KBM-7 (cell line): Measurements from ENCODE around the gene SAMD4A.

ENCODE experiments used
- DNase-seq: peaks from one replicate; pipeline ENCODE4 v3.0.0-alpha.2; 2015
- in situ Hi-C: fragments of 300-500 bp; cut with MboI; formaldehyde crosslinking; loops from 2 replicates; pipeline ENCODE4 v1.14.3; 2020; ENCODE audit warnings: low sequenced_read_pairs, low pct_unique_long_range_greater_than_20kb, mixed read lengths

Gene SAMD4A

GRCh38 chr14:54564071-54564867 lies 2.7 kb upstream of the SAMD4A start:
- DNase-seq = peak; percentile 74
- in situ Hi-C loops = no loop called here

GRCh38 chr14:54564868-54565784 lies 1.8 kb upstream of the SAMD4A start:
- in situ Hi-C loops = no loop called here
- DNase-seq = peak; percentile 57

DNA sequence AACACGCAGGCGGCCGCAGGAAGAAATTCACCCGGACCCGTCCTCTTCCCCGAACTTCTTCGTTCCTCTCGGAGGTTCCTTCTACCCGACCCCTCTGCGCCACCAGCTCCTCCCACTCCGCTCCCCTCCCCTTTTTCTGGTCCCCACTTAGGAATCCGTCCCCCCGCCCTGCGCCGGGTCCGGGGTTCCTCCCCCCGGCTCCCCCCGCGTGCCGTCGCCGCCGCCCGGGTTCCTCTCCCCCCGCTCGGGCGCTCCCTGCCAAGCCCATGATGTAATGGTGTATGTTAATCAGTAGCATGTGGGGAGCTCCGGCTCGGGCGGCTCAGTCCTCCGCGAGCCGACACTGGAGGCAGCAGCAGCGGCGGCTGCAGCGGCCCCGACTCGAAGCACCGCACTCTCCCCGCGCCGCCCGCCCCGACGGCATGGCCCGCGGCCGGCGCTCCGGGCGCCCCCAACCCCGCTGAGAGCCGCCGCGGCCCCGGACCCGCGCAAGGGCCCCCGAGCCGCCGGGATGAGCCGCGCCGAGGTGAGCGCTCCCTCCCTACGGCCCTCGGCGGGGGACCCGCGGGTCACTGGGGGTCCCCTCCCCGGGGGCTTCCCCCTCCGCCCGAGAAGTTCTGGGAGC lies 1.0 kb upstream of the SAMD4A start:
- in situ Hi-C loops = no loop called here
- DNase-seq = peak; percentile 63

GRCh38 chr14:54567224-54567638 lies 303 bp downstream of the SAMD4A start:
- in situ Hi-C loops = no loop called here
- DNase-seq = no peak

DNA sequence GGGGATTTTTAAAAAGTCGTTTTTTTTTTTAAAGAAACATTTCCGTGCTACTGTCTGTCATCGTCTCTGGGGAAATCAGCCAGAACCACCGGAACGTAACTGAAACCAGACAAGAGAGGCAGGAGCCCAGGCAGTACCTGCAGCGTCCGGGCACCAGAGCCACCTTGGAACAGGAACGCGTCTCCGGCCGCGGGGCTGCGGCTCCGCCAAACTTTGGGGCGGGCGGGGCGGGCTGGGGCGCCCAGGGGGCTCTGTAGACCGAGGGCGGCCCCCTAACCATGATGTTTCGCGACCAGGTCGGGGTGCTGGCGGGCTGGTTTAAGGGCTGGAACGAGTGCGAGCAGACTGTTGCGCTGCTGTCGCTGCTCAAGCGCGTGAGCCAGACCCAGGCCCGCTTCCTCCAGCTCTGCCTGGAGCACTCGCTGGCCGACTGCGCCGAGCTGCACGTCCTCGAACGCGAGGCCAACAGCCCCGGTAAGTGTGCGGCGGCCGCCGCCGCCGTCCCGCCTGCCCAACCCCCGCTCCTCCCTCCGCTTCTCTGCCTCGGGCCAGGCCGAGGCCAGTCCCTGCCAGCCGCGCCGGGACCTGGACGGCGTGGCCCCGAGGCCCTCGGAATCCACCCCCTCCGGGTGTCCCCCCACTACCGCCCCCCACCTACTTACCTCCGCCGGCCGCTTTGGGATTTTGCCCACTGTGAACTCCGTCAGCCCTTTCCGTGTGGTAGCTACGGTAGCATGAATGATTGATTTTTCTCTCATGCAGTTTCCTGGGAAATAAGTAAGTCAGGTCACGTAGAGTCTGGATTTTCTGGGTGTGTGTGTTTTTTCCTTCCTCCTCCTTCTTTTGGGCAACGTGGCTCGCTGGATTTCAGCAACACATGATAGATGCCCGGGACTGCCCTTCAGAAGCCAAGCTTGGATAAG lies 972 bp downstream of the SAMD4A start:
- in situ Hi-C loops = no loop called here
- peak; percentile 50 for DNase-seq

- in situ Hi-C loops = no loop called here
- no peak for DNase-seq
These were observed 2.1 kb downstream of the SAMD4A start for GRCh38 chr14:54568821-54569595.

DNA sequence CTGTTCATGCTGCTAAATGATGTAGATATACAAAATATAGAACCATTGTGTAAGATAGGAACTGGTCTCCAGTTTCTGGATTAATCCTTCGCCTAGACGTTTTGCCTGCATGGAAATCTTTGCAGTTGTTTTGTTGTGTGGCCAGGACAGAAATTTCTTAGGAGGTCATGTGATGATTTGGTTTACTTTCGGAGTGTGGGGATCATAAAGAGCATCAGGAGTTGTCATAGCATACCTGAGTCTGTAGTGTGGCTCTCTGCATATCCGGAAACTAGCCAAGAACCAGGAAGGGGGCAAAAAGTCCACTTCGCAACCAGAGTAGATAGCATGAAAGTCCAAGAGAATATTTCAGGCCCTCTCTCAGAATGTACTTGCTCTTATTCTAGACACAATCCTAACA lies 3.1 kb downstream of the SAMD4A start:
- in situ Hi-C loops = no loop called here
- no peak for DNase-seq

DNA sequence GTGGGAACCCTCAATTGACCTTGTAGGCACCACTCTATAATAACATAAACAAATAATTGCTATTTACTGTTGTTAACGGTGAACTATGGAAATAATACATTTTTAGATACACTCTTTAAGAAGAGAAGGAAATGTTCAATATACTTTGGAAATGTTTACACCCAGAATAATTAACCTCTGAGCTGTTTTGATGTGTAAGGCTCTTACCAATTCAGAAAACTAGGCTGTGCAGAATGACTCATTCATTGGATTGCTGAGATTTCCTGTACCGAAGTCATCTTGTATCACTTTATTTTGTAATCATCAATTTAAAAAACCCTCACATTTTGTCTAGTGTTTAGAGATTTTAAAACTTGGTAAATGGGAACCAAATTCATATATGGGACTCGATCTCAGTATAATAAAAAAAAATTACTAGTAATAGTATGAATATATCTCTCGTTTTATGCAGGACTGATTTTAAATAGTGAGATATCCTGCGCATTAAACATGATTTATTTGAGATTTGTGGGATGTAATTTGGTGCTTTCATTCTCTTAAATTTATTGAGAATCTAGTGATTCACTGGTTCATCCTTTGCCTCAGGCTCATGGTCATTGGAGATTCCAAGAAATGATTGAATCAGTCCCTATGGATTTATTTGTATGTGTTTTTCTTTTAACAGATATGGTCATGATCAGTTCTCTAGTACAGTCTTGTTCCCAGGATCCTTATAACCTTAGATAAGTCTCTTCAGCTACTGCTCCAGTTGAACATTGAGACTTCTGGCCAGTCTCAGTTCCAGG lies 3.9 kb downstream of the SAMD4A start:
- in situ Hi-C loops = no loop called here

GRCh38 chr14:54572316-54572715 lies 5.4 kb downstream of the SAMD4A start:
- DNase-seq = peak; percentile 72
- in situ Hi-C loops = no loop called here

More for the DNA sequence above, 3.9 kb downstream of the SAMD4A start:
- DNase-seq = no peak

DNA sequence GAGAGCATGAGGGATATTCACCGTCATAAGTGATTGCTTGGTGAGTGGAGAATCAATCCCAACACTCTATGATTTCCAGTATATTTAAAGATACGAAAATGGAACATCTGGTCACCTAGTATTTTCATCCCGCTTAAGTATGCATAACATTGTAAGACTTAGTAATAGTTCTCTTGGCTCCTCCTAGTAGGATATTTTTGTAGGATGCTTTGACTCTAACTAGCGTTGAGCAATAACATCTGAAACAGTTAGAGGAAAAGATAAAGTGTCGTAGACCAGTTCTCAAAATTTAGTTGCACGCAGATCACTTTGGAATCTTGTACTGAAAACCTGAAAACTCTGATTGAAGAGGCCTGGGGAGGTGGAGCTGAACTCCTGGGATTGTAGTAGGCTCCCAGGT lies 7.6 kb downstream of the SAMD4A start:
- DNase-seq = no peak
- in situ Hi-C loops = no loop called here

DNA sequence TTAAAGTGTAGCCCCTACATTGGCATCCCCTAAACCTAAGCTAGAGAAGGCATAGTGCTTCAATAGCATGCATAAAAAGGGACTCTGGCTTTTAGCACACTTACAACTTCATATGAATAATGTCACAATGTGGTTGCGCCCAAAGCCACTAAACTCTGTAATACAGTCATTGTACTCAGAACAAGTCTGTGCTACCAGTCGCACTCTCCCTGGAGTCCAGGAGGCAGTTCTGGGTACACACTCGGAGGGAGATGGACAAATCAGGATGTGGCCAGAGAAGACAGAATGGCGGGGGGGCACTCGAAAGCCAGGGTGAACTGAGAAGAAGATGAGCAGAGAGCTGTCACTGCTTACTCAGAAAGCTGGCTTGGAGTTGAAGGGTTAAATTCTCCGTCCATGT lies 10.6 kb downstream of the SAMD4A start:
- no peak for DNase-seq
- in situ Hi-C loops = no loop called here

- in situ Hi-C loops = no loop called here
- DNase-seq = no peak
These were observed 11.0 kb downstream of the SAMD4A start for GRCh38 chr14:54577977-54578376.

DNA sequence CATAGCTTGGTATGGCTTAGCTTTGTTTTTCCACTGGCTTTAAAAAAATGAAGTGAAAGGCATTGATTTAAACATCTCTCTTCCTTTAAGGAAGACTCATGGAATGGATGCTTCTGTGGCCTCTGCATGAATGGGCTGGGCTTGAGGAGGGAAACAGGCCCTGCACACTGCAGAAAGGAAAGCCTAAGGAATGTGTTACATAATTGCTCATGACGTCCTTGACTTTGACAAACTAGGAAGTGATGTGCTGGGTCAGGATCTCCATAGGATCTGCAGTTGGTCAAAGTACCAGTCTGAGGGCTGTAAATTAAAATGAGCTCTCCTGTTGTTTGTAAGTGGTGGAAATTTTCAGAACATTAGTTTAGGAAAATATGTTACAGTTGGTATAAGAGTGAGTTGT lies 12.7 kb downstream of the SAMD4A start:
- DNase-seq = no peak

GRCh38 chr14:54580933-54581332 lies 14.0 kb downstream of the SAMD4A start:
- DNase-seq = no peak
- in situ Hi-C loops = no loop called here

More for the DNA sequence above, 12.7 kb downstream of the SAMD4A start:
- in situ Hi-C loops = no loop called here

- in situ Hi-C loops = no loop called here
These were observed 15.4 kb downstream of the SAMD4A start for GRCh38 chr14:54582334-54582733.

DNA sequence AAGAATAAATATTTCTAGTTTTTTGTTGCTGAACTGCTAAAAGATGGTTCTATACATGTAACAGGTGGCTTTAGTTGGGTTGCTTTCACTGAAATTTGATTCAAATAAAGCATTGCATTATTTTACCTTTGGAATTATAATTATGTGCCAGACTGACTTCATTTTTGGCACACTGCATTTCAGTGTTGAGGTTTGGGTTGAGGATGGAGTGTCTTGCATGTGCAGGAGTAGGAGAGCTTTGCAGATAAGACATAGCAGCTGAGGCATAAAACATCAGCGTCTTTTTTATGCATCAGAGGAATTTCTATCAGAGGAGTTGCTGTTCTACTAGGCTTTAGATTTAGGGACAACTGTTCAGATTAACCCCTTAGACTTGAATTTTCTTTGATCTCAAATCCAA lies 17.2 kb downstream of the SAMD4A start:
- in situ Hi-C loops = no loop called here
- DNase-seq = no peak

More at GRCh38 chr14:54582334-54582733, 15.4 kb downstream of the SAMD4A start:
- DNase-seq = no peak

GRCh38 chr14:54585214-54585613 lies 18.3 kb downstream of the SAMD4A start:
- DNase-seq = no peak
- in situ Hi-C loops = no loop called here
